Smooth muscle cell (in vitro differentiated cells): ENCODE measurements around the gene ALG14. TPM values are rescaled to one million over a fixed set of nuclear protein-coding genes. Genes with fewer than 3 reads are reported as not detected.

Source experiments
- DNase-seq: peaks from one replicate; lab custom pipeline; 2025; ENCODE audit not compliant: unreplicated experiment; lab: John Stamatoyannopoulos, UW
- H2AFZ ChIP-seq: fragments of 200-600 bp; sonication (generic); 2 replicates; pipeline ENCODE4 v1.6.0; 2016; ENCODE audit warnings: antibody characterized with exemption, low read depth, mild to moderate bottlenecking
- H3F3A ChIP-seq: fragments of 200-600 bp; sonication (generic); 2 replicates; pipeline ENCODE4 v1.6.0; 2017; ENCODE audit warnings: antibody characterized with exemption, low read depth
- H3K27ac ChIP-seq: fragments of 200-600 bp; sonication (generic); 2 replicates; pipeline ENCODE4 v1.5.1; 2016; ENCODE audit warnings: low read depth, mild to moderate bottlenecking
- H3K27me3 ChIP-seq: fragments of 200-600 bp; sonication (generic); 2 replicates; pipeline ENCODE4 v1.6.1; 2016; ENCODE audit warnings: low read depth, mild to moderate bottlenecking
- H3K36me3 ChIP-seq: fragments of 200-600 bp; sonication (generic); 2 replicates; pipeline ENCODE4 v1.5.1; 2016; ENCODE audit warnings: low read depth
- H3K4me1 ChIP-seq: fragments of 200-600 bp; sonication (generic); 2 replicates; pipeline ENCODE4 v1.5.1; 2016; ENCODE audit warnings: low read depth
- H3K4me2 ChIP-seq: fragments of 200-600 bp; sonication (generic); 2 replicates; pipeline ENCODE4 v1.6.0; 2016; ENCODE audit warnings: mild to moderate bottlenecking
- H3K4me3 ChIP-seq: fragments of 200-600 bp; sonication (generic); 2 replicates; pipeline ENCODE4 v1.5.1; 2016; ENCODE audit warnings: mild to moderate bottlenecking
- H3K79me2 ChIP-seq: fragments of 200-600 bp; sonication (generic); 2 replicates; pipeline ENCODE4 v1.6.0; 2016; ENCODE audit warnings: low read depth, mild to moderate bottlenecking
- H3K9ac ChIP-seq: fragments of 200-600 bp; sonication (generic); 2 replicates; pipeline ENCODE4 v1.6.0; 2016; ENCODE audit warnings: low read depth
- H3K9me3 ChIP-seq: fragments of 200-600 bp; sonication (generic); replicated peaks from 2 replicates; pipeline ENCODE4 v1.5.1; 2016; ENCODE audit warnings: low read depth
- H4K20me1 ChIP-seq: fragments of 200-600 bp; sonication (generic); 2 replicates; pipeline ENCODE4 v1.6.0; 2016; ENCODE audit warnings: low read depth
- WGBS: methylation state at CpG from one replicate; pipeline ENCODE4 v1.1.7; 2016; ENCODE audit warnings: low lambda C conversion rate; 5-methylcytosine and 5-hydroxymethylcytosine counted together
- polyA plus RNA-seq: library from polyadenylated mRNA; unstranded; fragments of >200 nt; fragmentation: Nextera tagmentation; extraction: Ambion mirVana; gene quantifications from 2 replicates; pipeline ENCODE4 v1.2.1, GENCODE V29; 2016
- total RNA-seq: library from RNA; depleted of rRNA; stranded (reverse); fragments of >200 nt; gene quantifications from 2 replicates; pipeline ENCODE4 v1.2.3, GENCODE V29; 2014
- TF ChIP-seq, protein P1 (sequence below): fragments of 200-600 bp; sonication (generic); IDR thresholded peaks from 2 replicates; pipeline ENCODE4 v1.5.1; 2017; ENCODE audit warnings: borderline replicate concordance, mild to moderate bottlenecking, antibody characterized with exemption; ENCODE audit not compliant: insufficient read depth, poor library complexity, severe bottlenecking

ALG14 gene
- total and polyA plus RNA-seq, 2 experiments from 2014 or later = 2.4 to 5.5 TPM

DNA sequence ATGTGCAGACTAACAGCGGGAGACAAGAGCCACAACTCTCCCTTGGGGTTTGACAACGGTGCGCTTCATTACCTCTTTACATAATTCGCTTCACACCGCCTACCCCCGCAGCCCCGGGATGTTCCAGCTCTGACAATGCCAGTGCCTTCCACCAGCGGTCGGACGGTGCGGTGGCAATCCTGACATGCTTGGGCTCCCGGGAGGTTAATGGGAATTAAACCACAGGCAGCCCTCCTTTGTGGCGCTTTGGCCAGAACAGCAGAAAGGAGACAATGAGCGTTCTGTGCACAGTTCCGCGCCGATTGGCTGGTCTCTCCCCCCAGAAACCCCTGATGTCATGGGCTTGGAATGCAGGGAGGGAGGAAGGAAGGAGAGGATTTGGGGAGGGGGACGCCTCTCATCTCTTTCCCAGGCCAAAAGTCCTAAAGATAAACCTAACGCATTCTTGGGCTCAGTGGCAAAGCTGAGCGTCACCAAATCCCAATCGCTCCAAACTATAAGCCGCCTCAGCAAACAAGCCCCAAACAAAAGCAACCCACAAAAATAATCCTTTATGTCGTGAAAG lies 147.1 kb downstream of the ALG14 start:
- peaks cover 69% of the 10 kb centered on the region for H3K4me1 ChIP-seq
- TF ChIP-seq, protein P1, sequence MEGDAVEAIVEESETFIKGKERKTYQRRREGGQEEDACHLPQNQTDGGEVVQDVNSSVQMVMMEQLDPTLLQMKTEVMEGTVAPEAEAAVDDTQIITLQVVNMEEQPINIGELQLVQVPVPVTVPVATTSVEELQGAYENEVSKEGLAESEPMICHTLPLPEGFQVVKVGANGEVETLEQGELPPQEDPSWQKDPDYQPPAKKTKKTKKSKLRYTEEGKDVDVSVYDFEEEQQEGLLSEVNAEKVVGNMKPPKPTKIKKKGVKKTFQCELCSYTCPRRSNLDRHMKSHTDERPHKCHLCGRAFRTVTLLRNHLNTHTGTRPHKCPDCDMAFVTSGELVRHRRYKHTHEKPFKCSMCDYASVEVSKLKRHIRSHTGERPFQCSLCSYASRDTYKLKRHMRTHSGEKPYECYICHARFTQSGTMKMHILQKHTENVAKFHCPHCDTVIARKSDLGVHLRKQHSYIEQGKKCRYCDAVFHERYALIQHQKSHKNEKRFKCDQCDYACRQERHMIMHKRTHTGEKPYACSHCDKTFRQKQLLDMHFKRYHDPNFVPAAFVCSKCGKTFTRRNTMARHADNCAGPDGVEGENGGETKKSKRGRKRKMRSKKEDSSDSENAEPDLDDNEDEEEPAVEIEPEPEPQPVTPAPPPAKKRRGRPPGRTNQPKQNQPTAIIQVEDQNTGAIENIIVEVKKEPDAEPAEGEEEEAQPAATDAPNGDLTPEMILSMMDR = no peak
- H3K27me3 ChIP-seq = no peaks in the 10 kb centered on the region
- H4K20me1 ChIP-seq = peaks cover 56% of the 10 kb centered on the region
- H3K9ac ChIP-seq = peak overlapping the region; percentile 98
- H2AFZ ChIP-seq = no peak overlapping the region
- H3F3A ChIP-seq = peaks cover 12% of the 10 kb centered on the region
- 2% methylated on average over 23 of the region's 23 CpGs for WGBS
- no peaks in the 10 kb centered on the region for H3K36me3 ChIP-seq
- peak; percentile 10 for DNase-seq
- H3K27ac ChIP-seq = peak overlapping the region; percentile 96
- H3K4me2 ChIP-seq = peak overlapping the region; percentile 88
- peaks cover 88% of the 10 kb centered on the region for H3K79me2 ChIP-seq
- peak overlapping the region; percentile 93 for H3K4me3 ChIP-seq
- no peaks in the 10 kb centered on the region for H3K9me3 ChIP-seq

- 2% methylated on average over 2 of the region's 2 CpGs for WGBS
- Histone ChIP-seq H4K20me1 (peaks cover 62% of the 10 kb centered on the region), H3K36me3 (no peaks in the 10 kb centered on the region), H2AFZ (no peak overlapping the region), H3K79me2 (peaks cover 88% of the 10 kb centered on the region), H3K4me3 (peak overlapping the region; percentile 93), H3K27ac (peak overlapping the region; percentile 96), H3F3A (peaks cover 18% of the 10 kb centered on the region), H3K9ac (peak overlapping the region; percentile 98), H3K9me3 (no peaks in the 10 kb centered on the region), H3K27me3 (no peaks in the 10 kb centered on the region), H3K4me2 (peak overlapping the region; percentile 88), H3K4me1 (peaks cover 70% of the 10 kb centered on the region)
- TF ChIP-seq, protein P1 = no peak
- no peak for DNase-seq
These were observed 147.7 kb downstream of the ALG14 start for GRCh38 chr1:94925004-94925403.

Other genes with a start within 250 kb of the ALG14 start
- gene CNN3, start 145.8 kb downstream of the ALG14 start, total RNA-seq = 467 and 525 TPM in 2 replicates
- gene CNN3, start 145.8 kb downstream of the ALG14 start, polyA plus RNA-seq = 545 and 633 TPM in 2 replicates
- gene TLCD4, start 44.4 kb upstream of the ALG14 start, total RNA-seq = 2.8 and 2.9 TPM in 2 replicates
- gene TLCD4, start 44.4 kb upstream of the ALG14 start, polyA plus RNA-seq = 0.62 and 2.8 TPM in 2 replicates
- 24.4 and 28.2 TPM in 2 replicates for gene RWDD3, start 161.3 kb upstream of the ALG14 start, total RNA-seq
- 21.5 and 22.2 TPM in 2 replicates for gene RWDD3, start 161.3 kb upstream of the ALG14 start, polyA plus RNA-seq